Vagina (tissue), 2 donors: ENCODE results near the gene CFAP68.

Source experiments
- POLR2AphosphoS5 ChIP-seq, 2 donors: sonication (generic); formaldehyde crosslinking; IDR thresholded peaks; one replicate each; pipeline ENCODE4 v1.9.0; 2017; ENCODE audit warnings: antibody characterized with exemption in 2 of 2, mild to moderate bottlenecking in 2 of 2, low read depth in 1 of 2; ENCODE audit not compliant: insufficient read depth in 1 of 2
- TF ChIP-seq, protein P1 (sequence below), 3 experiments: fragments of 450-650 bp in 2 of 3; fragments of 200-600 bp in 1 of 3; sonication (generic) in 1 of 3; IDR thresholded peaks; one replicate each; pipeline ENCODE4 v1.5.1; 2017 to 2019; ENCODE audit warnings: antibody characterized with exemption in 3 of 3, mild to moderate bottlenecking in 2 of 3, moderate library complexity in 2 of 3

- no peak for TF ChIP-seq POLR2AphosphoS5 (IDR thresholded peaks at IDR 0.05; ENCODE audit: insufficient read depth in 1 of 2, low read depth in 1 of 2)
- TF ChIP-seq, protein P1, sequence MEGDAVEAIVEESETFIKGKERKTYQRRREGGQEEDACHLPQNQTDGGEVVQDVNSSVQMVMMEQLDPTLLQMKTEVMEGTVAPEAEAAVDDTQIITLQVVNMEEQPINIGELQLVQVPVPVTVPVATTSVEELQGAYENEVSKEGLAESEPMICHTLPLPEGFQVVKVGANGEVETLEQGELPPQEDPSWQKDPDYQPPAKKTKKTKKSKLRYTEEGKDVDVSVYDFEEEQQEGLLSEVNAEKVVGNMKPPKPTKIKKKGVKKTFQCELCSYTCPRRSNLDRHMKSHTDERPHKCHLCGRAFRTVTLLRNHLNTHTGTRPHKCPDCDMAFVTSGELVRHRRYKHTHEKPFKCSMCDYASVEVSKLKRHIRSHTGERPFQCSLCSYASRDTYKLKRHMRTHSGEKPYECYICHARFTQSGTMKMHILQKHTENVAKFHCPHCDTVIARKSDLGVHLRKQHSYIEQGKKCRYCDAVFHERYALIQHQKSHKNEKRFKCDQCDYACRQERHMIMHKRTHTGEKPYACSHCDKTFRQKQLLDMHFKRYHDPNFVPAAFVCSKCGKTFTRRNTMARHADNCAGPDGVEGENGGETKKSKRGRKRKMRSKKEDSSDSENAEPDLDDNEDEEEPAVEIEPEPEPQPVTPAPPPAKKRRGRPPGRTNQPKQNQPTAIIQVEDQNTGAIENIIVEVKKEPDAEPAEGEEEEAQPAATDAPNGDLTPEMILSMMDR (IDR thresholded peaks at IDR 0.05) = no peak
Measured at GRCh38 chr11:111851067-111851466, 28.3 kb upstream of the CFAP68 start.
